DMS79 treated with DMSO at 0.1 percent for 48 hours (cell line): Measurements from ENCODE around the gene IL21R.

Source experiments
- DNase-seq: peaks from one replicate; lab custom pipeline; 2025; lab: John Stamatoyannopoulos, UW

Gene IL21R

GRCh38 chr16:27463741-27464591 is 62.0 kb downstream of the IL21R start:
- no peak for DNase-seq

GRCh38 chr16:27464626-27465482 is 62.9 kb downstream of the IL21R start:
- DNase-seq, result no peak

GRCh38 chr16:27465483-27465879 is 63.5 kb downstream of the IL21R start:
- DNase-seq, result no peak

DNA sequence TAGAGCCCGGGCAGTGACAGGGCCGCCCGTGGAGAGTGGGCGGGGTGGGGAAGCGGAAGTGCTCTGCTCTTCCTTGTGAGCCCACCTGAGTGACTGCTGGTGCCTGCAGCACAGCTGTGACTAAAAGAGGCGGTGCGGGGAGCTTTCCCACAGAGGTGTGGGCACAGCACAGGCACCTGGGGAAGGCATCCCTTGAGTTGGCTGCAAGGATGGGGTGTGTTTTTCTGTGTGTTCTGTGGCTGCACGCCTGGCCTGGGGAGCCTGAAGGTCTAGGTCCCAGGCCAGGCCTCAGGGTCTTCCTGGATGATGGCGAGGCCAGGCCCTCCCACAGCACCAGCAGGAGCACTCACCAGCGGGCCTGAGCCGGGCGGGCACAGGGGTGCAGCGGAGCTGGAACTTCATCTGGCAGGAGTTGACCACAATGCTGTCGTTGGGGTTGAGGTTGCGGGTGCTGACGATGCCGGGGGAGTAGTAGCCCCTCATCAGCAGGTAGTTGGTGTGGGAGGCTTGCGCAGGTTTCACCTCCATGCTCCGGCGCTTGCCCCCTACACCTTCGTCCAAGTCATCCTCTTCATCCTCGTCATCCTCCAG is 67.1 kb downstream of the IL21R start:
- no peak for DNase-seq

DNA sequence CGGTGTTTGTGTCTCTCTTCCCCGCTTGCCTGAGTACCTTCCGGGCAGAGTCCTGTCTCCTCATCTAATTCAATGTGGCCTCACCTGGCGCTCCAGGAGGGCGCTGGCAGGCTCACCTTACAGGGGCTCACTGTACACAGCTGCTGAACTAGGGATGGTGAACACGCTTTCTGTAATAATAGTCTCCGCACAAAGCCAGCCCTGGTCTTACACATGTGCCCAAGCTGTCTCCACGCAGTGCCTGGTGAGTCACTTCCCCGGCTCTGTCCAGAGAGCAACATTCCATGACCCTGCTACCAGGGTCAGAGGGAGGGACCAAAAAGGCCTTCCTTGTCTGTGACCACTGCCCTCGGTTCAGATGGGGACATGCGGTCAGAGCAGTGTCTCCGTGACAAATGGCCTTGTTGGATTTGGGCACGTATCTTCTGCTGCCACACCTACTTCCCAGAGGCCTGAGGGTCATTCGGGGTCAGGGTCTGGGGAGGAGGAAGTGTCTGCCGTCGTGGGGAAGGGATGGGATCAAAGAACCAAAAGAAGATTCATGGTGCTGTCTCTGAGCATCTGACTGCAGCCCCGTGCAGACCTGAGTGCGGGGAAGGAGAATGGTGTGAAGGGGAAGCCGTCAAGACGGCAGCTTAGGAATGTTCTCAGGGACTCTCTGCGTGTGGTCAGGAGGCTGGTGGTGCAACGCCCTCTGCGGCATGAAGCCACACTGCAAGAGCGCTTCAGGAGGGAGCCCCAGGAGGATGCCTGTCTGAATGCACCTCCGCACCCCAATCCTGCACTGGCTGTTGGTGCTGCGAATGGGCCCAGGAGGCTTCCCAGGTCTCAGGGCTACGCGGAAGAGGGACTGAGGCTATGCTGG is 68.8 kb downstream of the IL21R start:
- no peak for DNase-seq

GRCh38 chr16:27471661-27472060 is 69.7 kb downstream of the IL21R start:
- no peak for DNase-seq

- no peak for DNase-seq
Observed at GRCh38 chr16:27472091-27473020, 70.4 kb downstream of the IL21R start.

GRCh38 chr16:27473101-27473900 is 71.3 kb downstream of the IL21R start:
- no peak for DNase-seq

DNA sequence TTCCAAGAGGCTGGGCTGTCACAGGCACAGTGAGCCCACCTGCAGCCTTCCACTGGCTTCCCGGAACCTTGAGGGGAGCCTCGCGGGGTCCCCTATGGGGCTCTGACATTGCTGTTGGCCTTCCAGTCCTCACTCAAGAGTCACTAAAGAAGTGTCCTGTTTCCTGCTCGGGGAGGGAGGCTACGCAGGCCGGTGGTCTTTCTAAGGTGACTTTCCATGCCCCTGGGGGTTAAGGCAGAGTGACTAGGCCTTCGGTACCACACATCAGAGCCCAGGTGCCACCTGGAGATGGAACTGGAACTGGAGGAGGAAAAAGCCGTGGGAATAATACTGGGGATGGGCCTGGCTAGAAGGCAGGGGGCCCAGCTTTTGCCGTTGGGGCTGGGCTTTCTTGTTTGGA is 72.1 kb downstream of the IL21R start:
- DNase-seq, result no peak

DNA sequence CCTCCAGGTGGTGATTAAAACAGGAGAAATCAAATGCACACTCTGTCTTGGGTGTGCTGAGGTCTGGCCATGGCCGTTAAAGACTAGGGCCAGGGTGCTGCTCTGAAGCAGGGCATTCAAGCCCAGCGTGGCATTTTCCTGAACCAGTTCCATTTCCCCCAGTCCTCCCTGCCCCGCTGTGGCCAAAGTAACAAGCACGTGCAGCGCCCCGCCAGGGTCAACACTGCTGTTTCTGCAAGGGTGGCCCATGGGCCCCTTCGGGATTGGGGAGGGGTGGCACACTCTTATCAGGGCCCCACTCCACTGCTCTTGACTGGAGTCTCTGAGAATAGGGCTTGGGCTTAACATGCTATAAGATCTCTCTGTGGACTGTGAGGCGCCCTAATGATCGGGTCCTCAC is 72.9 kb downstream of the IL21R start:
- DNase-seq, result no peak

DNA sequence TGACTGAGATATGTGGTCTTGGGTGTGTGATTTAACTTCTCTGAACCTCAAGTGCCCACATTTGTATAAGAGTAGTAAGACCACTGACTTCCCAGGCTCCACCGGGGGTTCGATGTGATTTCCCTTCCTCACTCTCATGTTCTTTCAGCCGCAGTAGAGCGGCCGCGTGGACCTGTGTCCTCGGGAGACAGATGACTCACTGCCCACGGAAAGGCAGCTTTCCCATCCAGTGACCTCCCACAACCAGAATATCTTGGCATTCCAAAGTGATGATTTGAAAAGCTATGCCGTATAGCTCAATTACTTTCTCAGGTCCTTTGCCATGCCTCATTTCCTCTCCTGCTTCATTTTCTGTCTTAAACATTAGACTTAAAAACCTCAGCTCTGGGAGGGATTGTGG is 73.6 kb downstream of the IL21R start:
- DNase-seq, result no peak

DNA sequence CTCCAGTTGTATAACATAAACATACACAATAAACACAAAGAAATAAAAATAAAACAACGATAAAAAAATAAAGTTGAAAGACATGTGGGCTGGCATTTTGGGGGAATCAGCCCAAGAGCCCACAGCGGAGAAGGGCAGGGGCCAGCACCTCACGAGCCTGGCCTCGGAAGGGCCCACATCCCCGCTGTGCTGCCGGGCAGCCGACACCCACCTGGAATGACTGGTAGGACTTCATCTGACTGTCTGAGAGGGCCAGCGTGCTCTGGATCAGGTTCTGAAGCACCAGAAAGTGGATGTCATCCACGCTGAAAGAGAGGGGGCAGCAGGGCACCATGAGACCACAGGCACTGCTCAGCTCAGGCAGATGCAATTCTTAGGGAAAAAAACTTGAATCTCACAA is 74.3 kb downstream of the IL21R start:
- no peak for DNase-seq

DNA sequence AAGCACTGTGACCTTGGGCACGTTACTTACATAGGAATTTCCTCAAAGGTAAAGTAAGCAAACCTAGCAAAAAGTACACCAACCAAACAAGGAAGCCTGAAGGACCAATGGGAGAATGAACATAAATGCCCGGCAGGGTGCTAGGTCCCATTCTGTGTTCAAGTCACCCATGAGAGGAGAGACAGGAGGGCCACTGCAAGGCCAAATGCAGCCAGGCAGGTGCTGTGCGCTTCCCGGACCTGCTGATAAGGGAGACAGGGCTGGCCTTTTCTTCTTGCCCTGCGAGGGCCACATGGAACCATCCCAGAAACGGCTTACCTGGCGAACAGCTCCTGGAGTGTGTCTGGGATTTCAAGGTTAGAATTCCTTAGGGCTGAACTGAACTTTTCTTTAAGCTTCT is 78.8 kb downstream of the IL21R start:
- no peak for DNase-seq

DNA sequence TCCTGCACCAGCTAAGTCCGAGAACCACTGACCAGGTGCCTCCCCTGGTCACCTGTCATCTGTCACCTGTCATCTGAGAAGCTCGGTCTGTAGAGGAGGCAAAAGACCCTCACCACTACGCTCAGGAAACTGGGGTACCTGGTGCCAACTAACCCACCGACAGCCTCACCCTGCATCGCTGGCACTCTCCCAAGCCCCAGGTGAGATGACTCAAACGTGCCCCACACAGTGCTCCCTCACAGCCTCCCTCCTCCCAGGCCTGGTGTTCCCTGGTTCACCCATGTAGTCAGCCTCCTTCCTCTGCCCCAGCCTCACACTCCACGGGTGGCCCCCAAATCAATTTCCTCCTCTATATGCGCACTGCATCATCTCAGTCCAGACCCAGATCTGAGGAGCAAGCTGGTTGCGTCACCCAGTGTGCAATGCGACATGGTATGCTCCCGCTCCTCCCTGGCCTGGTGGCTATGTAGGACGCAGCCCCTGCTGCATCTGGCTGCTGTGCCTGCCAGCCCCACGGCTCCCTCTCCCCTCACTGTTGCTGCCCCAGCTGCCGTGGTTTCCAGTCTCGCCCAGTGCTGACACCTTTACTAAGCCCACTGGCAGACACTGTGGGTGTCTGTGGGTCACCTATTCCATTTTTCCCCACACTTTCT is 79.4 kb downstream of the IL21R start:
- no peak for DNase-seq

DNA sequence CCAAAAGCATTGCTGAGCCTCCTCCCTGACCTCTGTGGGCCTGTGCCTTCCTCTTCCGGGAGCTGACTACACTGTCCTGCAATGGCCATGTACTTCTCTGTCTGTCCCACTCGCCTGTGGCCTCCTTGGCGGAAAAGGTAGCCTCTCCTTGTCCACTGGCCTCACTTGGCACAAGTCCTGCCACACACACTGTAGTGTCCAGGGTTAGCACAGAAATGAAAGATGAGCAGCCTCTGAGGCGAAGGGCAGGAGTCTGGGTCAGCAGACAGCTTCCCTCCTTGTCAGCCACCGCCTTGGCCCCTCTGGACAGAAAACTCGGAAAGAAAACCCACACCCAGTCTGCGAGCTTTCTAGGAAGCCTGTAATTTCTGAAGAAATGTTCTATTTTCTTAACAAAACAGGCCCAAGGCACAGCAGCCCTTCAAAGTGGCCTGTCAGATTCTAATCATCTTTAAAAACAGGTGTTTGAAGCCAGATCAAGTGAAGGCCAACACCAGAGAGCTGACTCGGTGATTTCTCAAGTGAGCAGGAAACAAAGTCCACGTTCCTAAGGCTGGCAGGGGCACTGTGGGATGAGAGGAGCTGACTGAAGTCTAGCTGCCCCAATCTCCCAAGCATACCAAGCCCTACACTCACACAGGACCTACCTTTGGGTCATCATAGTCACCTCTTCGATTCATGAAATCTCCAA is 80.6 kb downstream of the IL21R start:
- DNase-seq, result no peak

- no peak for DNase-seq
Observed at GRCh38 chr16:27483088-27483437, 81.1 kb downstream of the IL21R start.

GRCh38 chr16:27483624-27484023 is 81.7 kb downstream of the IL21R start:
- no peak for DNase-seq

GRCh38 chr16:27485126-27485525 is 83.2 kb downstream of the IL21R start:
- no peak for DNase-seq

DNA sequence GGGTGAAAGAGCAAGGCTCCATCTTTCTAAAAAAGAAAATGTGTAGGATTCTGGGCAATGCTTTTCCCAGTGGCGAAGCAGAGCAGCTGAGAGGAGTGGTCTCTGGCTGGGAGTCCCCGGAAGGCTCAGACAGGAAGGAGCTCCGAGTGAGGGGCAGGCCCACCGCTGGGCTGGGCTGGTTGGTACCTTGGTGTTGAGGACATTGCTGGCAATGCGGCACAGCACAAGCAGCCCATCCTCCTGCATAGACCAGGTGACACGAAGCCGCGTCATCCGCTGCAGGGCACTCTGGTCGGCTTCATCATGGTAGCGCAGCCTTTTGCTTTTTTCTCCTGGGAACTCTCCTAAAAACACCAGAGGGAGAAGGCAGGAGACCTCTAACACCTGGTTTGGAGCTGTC is 83.8 kb downstream of the IL21R start:
- DNase-seq, result no peak
